ENCODE measurements around the gene TMEM215. TPM values are rescaled to one million over a fixed set of nuclear protein-coding genes. Genes with fewer than 3 reads are reported as not detected.

TMEM215 gene
- total RNA-seq, 1 experiment from 2014 or later, result not detected

DNA sequence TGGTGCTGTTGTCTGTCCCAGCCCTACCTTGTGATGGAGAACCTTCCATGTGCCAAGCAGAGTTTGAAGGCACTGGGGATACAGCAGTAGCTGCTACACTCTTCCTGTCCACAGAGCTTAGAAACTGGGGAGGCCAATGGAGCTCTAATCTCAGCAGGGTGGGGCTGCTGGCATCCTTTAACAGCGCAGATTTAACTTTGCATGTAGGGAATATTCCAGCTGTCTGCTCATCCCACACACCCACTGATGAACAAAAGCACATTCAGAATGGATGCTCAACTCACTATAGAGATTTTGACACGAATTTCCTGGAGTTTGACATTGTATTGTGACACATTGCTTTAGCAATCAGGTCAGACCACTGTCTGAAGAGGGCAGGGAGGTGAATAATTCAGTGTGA lies 49.0 kb downstream of the TMEM215 start:
- no peak for DNase-seq (ENCODE audit: extremely low read depth, low read depth)

Small RNA genes within 50 kb of the gene (small RNA-seq; reads per million reads assigned to genes)
- gene RF00019, result 0 reads per million in 2 experiments

Other genes starting within 250 kb of the TMEM215 start
- 1.4 and 11.5 TPM in 2 replicates for gene SMIM27, start 231.2 kb upstream of the TMEM215 start, total RNA-seq (2014; rRNA removed; shearing (Covaris generic))
- gene TOPORS, start 231.0 kb upstream of the TMEM215 start, total RNA-seq (2014; rRNA removed; shearing (Covaris generic)), result 17.3 and 18.7 TPM in 2 replicates
- 48.3 and 51.0 TPM in 2 replicates for gene NDUFB6, start 210.4 kb upstream of the TMEM215 start, total RNA-seq (2014; rRNA removed; shearing (Covaris generic))
- gene TAF1L, start 147.9 kb upstream of the TMEM215 start, total RNA-seq (2014; rRNA removed; shearing (Covaris generic)), result not detected in 2 replicates
- 23.3 and 33.3 TPM in 2 replicates for gene APTX, start 218.1 kb downstream of the TMEM215 start, total RNA-seq (2014; rRNA removed; shearing (Covaris generic))
- gene DNAJA1, start 241.7 kb downstream of the TMEM215 start, total RNA-seq (2014; rRNA removed; shearing (Covaris generic)), result 51.1 and 63.2 TPM in 2 replicates

All from NCI-H460 (cell line).